A549 (cell line): ENCODE measurements around the gene ERICH6B. TPM values are rescaled to one million over a fixed set of nuclear protein-coding genes. Genes with fewer than 3 reads are reported as not detected.

Experiments used
- ATAC-seq, 2 experiments: fragments of 200-7000 bp in 1 of 2; fragments of >200 bp in 1 of 2; cut with Nextera tagmentation in 1 of 2; cut with Tn5 transposase in 1 of 2; 3 replicates each; pipeline versions ENCODE4 v1.8.0 to v1.9.1; 2018 to 2020; ENCODE audit warnings: mild to moderate bottlenecking in 1 of 2, moderate library complexity in 1 of 2
- CTCF ChIA-PET: fragments of 300-600 bp; sonication (Branson Sonifier 250); formaldehyde crosslinking; extraction: SDS; loops from one replicate; lab custom pipeline; 2021; ENCODE audit warnings: antibody characterized with exemption, inconsistent platforms; lab: Yijun Ruan, JAX
- POLR2A ChIA-PET: fragments of 350-600 bp; formaldehyde crosslinking; extraction: SDS; loops from one replicate; lab custom pipeline; 2021; ENCODE audit warnings: antibody characterized with exemption, inconsistent platforms; lab: Yijun Ruan, JAX
- DNase-seq, 2 experiments: peaks; one replicate each; pipeline versions ENCODE4 v3.0.0 to v3.0.0-alpha.2; 2011 to 2016; ENCODE audit warnings: low read depth in 1 of 2, low spot score in 1 of 2
- FAIRE-seq: peaks from 2 replicates; lab custom pipeline; 2011; peaks lifted over from hg19 to GRCh38; lab: Jason Lieb, UNC
- H3K27ac ChIP-seq, 2 experiments: fragments of >200 bp; sonication (Bioruptor Twin); formaldehyde crosslinking; 3 replicates each; pipeline ENCODE4 v1.5.1; 2016 to 2017
- H3K4me1 ChIP-seq: fragments of >200 bp; sonication (Bioruptor Twin); formaldehyde crosslinking; 3 replicates; pipeline ENCODE4 v1.6.1; 2016
- H3K4me2 ChIP-seq: fragments of >200 bp; sonication (Bioruptor Twin); formaldehyde crosslinking; 3 replicates; pipeline ENCODE4 v1.6.1; 2016
- H3K4me3 ChIP-seq: fragments of >200 bp; sonication (Bioruptor Twin); formaldehyde crosslinking; 3 replicates; pipeline ENCODE4 v1.5.1; 2016
- H3K9me3 ChIP-seq: fragments of >200 bp; sonication (Bioruptor Twin); formaldehyde crosslinking; 3 replicates; pipeline ENCODE4 v1.6.1; 2016
- CHD4 ChIP-seq: fragments of 200-600 bp; sonication (generic); IDR thresholded peaks from 2 replicates; pipeline ENCODE4 v1.6.1; 2016; ENCODE audit warnings: antibody characterized with exemption, mild to moderate bottlenecking, borderline replicate concordance
- EHMT2 ChIP-seq: fragments of 200-600 bp; sonication (generic); IDR thresholded peaks from 2 replicates; pipeline ENCODE4 v1.6.1; 2016; ENCODE audit warnings: antibody characterized with exemption, low read depth, mild to moderate bottlenecking, moderate library complexity
- FOSB ChIP-seq: fragments of 250-450 bp; sonication (Bioruptor Pico); IDR thresholded peaks from 2 replicates; pipeline ENCODE4 v1.5.0; 2020; ENCODE audit warnings: mild to moderate bottlenecking, moderate library complexity
- FOSL2 ChIP-seq, 2 experiments: fragments of 450-650 bp in 1 of 2; fragments of >200 bp in 1 of 2; sonication (Bioruptor Twin) in 1 of 2; formaldehyde crosslinking; IDR thresholded peaks; 2 replicates each; pipeline versions ENCODE4 v1.5.0 to v1.6.1; 2016 to 2020; ENCODE audit warnings: mild to moderate bottlenecking in 1 of 2, moderate library complexity in 1 of 2
- GATA3 ChIP-seq: IDR thresholded peaks from 2 replicates; pipeline ENCODE4 v1.6.1; 2012; ENCODE audit warnings: borderline replicate concordance
- HDAC2 ChIP-seq: fragments of 200-600 bp; sonication (generic); IDR thresholded peaks from 2 replicates; pipeline ENCODE4 v1.6.1; 2016
- HEYL ChIP-seq: fragments of 250-450 bp; sonication (Bioruptor Pico); IDR thresholded peaks from 2 replicates; pipeline ENCODE4 v1.8.0; 2021; ENCODE audit warnings: mild to moderate bottlenecking, moderate library complexity
- HOXA7 ChIP-seq: fragments of 250-450 bp; sonication (Bioruptor Pico); IDR thresholded peaks from 2 replicates; pipeline ENCODE4 v1.5.0; 2020; ENCODE audit warnings: mild to moderate bottlenecking, moderate library complexity
- JUN ChIP-seq, 2 experiments: fragments of >200 bp; sonication (Bioruptor Twin); formaldehyde crosslinking; IDR thresholded peaks; 2 replicates in 1 of 2; 3 replicates in 1 of 2; pipeline ENCODE4 v1.6.1; 2016 to 2017
- MAFK ChIP-seq: fragments of 450-650 bp; IDR thresholded peaks from 2 replicates; pipeline ENCODE4 v1.6.1; 2014; ENCODE audit not compliant: partially characterized antibody
- MAX ChIP-seq: IDR thresholded peaks from 2 replicates; pipeline ENCODE4 v1.6.1; 2012
- MYC ChIP-seq: IDR thresholded peaks from 2 replicates; pipeline ENCODE4 v1.6.1; 2012; ENCODE audit warnings: mild to moderate bottlenecking, inconsistent platforms, low read length, improper control_type of control experiment, borderline replicate concordance
- NFE2L2 ChIP-seq: fragments of 150-350 bp; conservative IDR thresholded peaks from 2 replicates; pipeline ENCODE4 v1.6.1; 2014; ENCODE audit warnings: low read length
- POLR2A ChIP-seq: IDR thresholded peaks from 2 replicates; pipeline ENCODE4 v1.6.1; 2012; ENCODE audit warnings: mild to moderate bottlenecking, low read length
- POLR2AphosphoS2 ChIP-seq: conservative IDR thresholded peaks from 2 replicates; pipeline ENCODE4 v1.6.1; 2012; ENCODE audit warnings: low read length, improper control_type of control experiment, inconsistent platforms
- RAD21 ChIP-seq, 2 experiments: fragments of >200 bp in 1 of 2; sonication (Bioruptor Twin) in 1 of 2; formaldehyde crosslinking in 1 of 2; IDR thresholded peaks in 1 of 2; conservative IDR thresholded peaks in 1 of 2; 2 replicates in 1 of 2; 3 replicates in 1 of 2; pipeline ENCODE4 v1.6.1; 2012 to 2018; ENCODE audit warnings: inconsistent platforms in 1 of 2
- RARB ChIP-seq: fragments of 250-450 bp; sonication (Bioruptor Pico); IDR thresholded peaks from 2 replicates; pipeline ENCODE4 v1.8.0; 2021; ENCODE audit warnings: mild to moderate bottlenecking, moderate library complexity
- RFX5 ChIP-seq: fragments of 450-650 bp; IDR thresholded peaks from 2 replicates; pipeline ENCODE4 v1.7.1; 2014; ENCODE audit warnings: antibody characterized with exemption, mild to moderate bottlenecking, moderate library complexity
- RNF2 ChIP-seq: fragments of 200-600 bp; sonication (generic); IDR thresholded peaks from 2 replicates; pipeline ENCODE4 v1.6.1; 2016; ENCODE audit warnings: low read depth, mild to moderate bottlenecking, antibody characterized with exemption, moderate library complexity, borderline replicate concordance
- SMC3 ChIP-seq: fragments of >200 bp; sonication (Bioruptor Twin); formaldehyde crosslinking; IDR thresholded peaks from 3 replicates; pipeline ENCODE4 v1.6.1; 2018; ENCODE audit warnings: inconsistent platforms
- TFCP2L1 ChIP-seq: fragments of 250-450 bp; sonication (Bioruptor Pico); IDR thresholded peaks from 2 replicates; pipeline ENCODE4 v1.5.0; 2021; ENCODE audit warnings: mild to moderate bottlenecking
- USF2 ChIP-seq: fragments of 450-650 bp; IDR thresholded peaks from 2 replicates; pipeline ENCODE4 v1.6.1; 2014; ENCODE audit warnings: antibody characterized with exemption
- ZC3H11A ChIP-seq: fragments of 450-650 bp; IDR thresholded peaks from 2 replicates; pipeline ENCODE4 v1.6.1; 2014; ENCODE audit warnings: antibody characterized with exemption, mild to moderate bottlenecking
- ZFP36 ChIP-seq: fragments of 450-650 bp; IDR thresholded peaks from 2 replicates; pipeline ENCODE4 v1.6.1; 2014; ENCODE audit warnings: borderline replicate concordance; ENCODE audit not compliant: partially characterized antibody
- ZSCAN20 ChIP-seq: fragments of 250-450 bp; sonication (Bioruptor Pico); IDR thresholded peaks from 2 replicates; pipeline ENCODE4 v1.8.0; 2022; ENCODE audit warnings: mild to moderate bottlenecking, moderate library complexity
- WGBS: methylation state at CpG from one replicate; pipeline ENCODE4 v1.1.6; 2017; ENCODE audit errors: missing lambda C conversion rate; 5-methylcytosine and 5-hydroxymethylcytosine counted together
- polyA plus RNA-seq, 4 experiments: library from polyadenylated mRNA; depleted of rRNA in 3 of 4; stranded (reverse); fragments of >200 nt; fragmentation: RNase III in 1 of 4; extraction: RNeasy Plus Mini Kit Qiagen cat#74134 plus additional on column Dnase treatment in 1 of 4; gene quantifications; 2 replicates in 3 of 4; 3 replicates in 1 of 4; pipeline ENCODE4 v1.2.3, GENCODE V29; 2011 to 2017
- TF ChIP-seq, protein P1 (sequence below): IDR thresholded peaks from 2 replicates; pipeline ENCODE4 v1.6.1; 2012
- TF ChIP-seq, protein P2 (sequence below): fragments of >200 bp; sonication (Bioruptor Twin); formaldehyde crosslinking; IDR thresholded peaks from 3 replicates; pipeline ENCODE4 v1.6.1; 2016
- TF ChIP-seq, protein P3 (sequence below): fragments of >200 bp; sonication (Bioruptor Twin); formaldehyde crosslinking; IDR thresholded peaks from 2 replicates; pipeline ENCODE4 v1.6.1; 2016
- TF ChIP-seq, protein P4 (sequence below): fragments of 250-450 bp; sonication (Bioruptor Pico); IDR thresholded peaks from 2 replicates; pipeline ENCODE4 v1.5.0; 2020; ENCODE audit warnings: low read depth, mild to moderate bottlenecking, moderate library complexity

Gene ERICH6B
- polyA plus RNA-seq, 2 of the 4 experiments (the other 2 are of a cell fraction), result not detected

DNA sequence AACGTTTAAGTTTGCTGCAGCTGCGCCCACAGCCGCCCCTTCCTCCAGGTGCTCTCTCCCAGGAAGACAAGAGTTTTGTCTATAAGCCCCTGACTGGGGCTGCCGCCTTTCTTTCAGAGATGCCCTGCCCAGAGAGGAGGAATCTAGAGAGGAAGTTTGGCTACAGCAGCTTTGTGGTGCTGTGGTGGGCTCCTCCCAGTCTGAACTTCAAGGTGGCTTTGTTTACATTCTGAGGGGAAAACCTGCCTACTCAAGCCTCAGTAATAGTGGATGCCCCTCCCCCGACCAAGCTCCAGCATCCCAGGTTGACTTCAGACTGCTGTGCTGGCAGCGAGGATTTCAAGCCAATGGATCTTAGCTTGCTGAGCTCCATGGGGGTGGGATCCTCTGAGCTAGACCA, 6.4 kb upstream of the ERICH6B start:
- POLR2A ChIA-PET, result no interaction called here
- no peaks in the 10 kb centered on the region for H3K9me3 ChIP-seq
- TF ChIP-seq JUN (IDR thresholded peaks at IDR 0.05), result no peak
- no peak for TF ChIP-seq NFE2L2
- no peak for TF ChIP-seq FOSB (CRISPR knock-in tag)
- TF ChIP-seq HDAC2, result no peak
- TF ChIP-seq RNF2, result no peak
- TF ChIP-seq HOXA7 (CRISPR knock-in tag), result no peak
- TF ChIP-seq, all 56 proteins: peak for 0
- H3K4me3 ChIP-seq, result no peak overlapping the region
- DNase-seq (no peak), FAIRE-seq (no peak), ATAC-seq (no peak)
- CTCF ChIA-PET, result interaction anchor here (0.7 to 3.9 kb wide), 4 partner anchors 9 to 96 kb away, joined by 3 to 27 read pairs (median 4); partner anchors contain the start of gene ERICH6B
- WGBS, result 0% methylated on average over 1 of the region's 6 CpGs
- no peak overlapping the region for H3K27ac ChIP-seq
- H3K4me2 ChIP-seq, result no peak overlapping the region
- H3K4me1 ChIP-seq, result no peaks in the 10 kb centered on the region

- POLR2A ChIA-PET, result no interaction called here
- CTCF ChIA-PET, result no interaction called here
- Histone ChIP-seq H3K4me2 (no peak overlapping the region), H3K9me3 (no peaks in the 10 kb centered on the region; the same call in 2 of the 3 replicates), H3K27ac (no peak overlapping the region), H3K4me3 (no peak overlapping the region)
- WGBS, result 13% methylated on average over 3 of the region's 3 CpGs
- no peak for FAIRE-seq
- TF ChIP-seq HOXA7 (CRISPR knock-in tag) (no peak), HEYL (no peak), HDAC2 (no peak), MAFK (no peak), JUN (IDR thresholded peaks at IDR 0.05) (no peak), MAX (no peak), ZC3H11A (no peak), POLR2AphosphoS2 (no peak), GATA3 (no peak), CHD4 (no peak), MYC (no peak)
- TF ChIP-seq, protein P1, sequence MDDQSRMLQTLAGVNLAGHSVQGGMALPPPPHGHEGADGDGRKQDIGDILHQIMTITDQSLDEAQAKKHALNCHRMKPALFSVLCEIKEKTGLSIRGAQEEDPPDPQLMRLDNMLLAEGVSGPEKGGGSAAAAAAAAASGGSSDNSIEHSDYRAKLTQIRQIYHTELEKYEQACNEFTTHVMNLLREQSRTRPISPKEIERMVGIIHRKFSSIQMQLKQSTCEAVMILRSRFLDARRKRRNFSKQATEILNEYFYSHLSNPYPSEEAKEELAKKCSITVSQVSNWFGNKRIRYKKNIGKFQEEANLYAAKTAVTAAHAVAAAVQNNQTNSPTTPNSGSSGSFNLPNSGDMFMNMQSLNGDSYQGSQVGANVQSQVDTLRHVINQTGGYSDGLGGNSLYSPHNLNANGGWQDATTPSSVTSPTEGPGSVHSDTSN, result no peak
- TF ChIP-seq, protein P2, sequence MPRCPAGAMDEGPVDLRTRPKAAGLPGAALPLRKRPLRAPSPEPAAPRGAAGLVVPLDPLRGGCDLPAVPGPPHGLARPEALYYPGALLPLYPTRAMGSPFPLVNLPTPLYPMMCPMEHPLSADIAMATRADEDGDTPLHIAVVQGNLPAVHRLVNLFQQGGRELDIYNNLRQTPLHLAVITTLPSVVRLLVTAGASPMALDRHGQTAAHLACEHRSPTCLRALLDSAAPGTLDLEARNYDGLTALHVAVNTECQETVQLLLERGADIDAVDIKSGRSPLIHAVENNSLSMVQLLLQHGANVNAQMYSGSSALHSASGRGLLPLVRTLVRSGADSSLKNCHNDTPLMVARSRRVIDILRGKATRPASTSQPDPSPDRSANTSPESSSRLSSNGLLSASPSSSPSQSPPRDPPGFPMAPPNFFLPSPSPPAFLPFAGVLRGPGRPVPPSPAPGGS, result no peak
- TF ChIP-seq, all 56 proteins: peak for 0
- no peaks in the 10 kb centered on the region for H3K4me1 ChIP-seq
- no peak for ATAC-seq
- DNase-seq, result no peak
Measured at GRCh38 chr13:45607931-45608330, 7.6 kb downstream of the ERICH6B start.

- ATAC-seq (no peak), FAIRE-seq (no peak), DNase-seq (no peak)
- Histone ChIP-seq H3K4me3 (no peak overlapping the region), H3K4me2 (no peak overlapping the region), H3K9me3 (no peaks in the 10 kb centered on the region), H3K27ac (no peak overlapping the region), H3K4me1 (no peaks in the 10 kb centered on the region)
- CTCF ChIA-PET, result no interaction called here
- 24% methylated on average over 4 of the region's 4 CpGs for WGBS
- TF ChIP-seq POLR2A (no peak), USF2 (no peak), TFCP2L1 (CRISPR knock-in tag) (no peak), HDAC2 (no peak), ZFP36 (no peak), ZSCAN20 (CRISPR knock-in tag) (no peak), RFX5 (no peak), RARB (no peak), SMC3 (no peak), EHMT2 (no peak), FOSL2 (IDR thresholded peaks at IDR 0.05) (no peak), FOSL2 (CRISPR knock-in tag; IDR thresholded peaks at IDR 0.05) (no peak), POLR2AphosphoS2 (no peak), NFE2L2 (no peak), RAD21 (conservative IDR thresholded peaks at IDR 0.05 in 1 of 2, IDR thresholded peaks at IDR 0.05 in 1 of 2) (no peak)
- TF ChIP-seq, protein P3, sequence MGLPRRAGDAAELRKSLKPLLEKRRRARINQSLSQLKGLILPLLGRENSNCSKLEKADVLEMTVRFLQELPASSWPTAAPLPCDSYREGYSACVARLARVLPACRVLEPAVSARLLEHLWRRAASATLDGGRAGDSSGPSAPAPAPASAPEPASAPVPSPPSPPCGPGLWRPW, result no peak
- TF ChIP-seq, protein P4, sequence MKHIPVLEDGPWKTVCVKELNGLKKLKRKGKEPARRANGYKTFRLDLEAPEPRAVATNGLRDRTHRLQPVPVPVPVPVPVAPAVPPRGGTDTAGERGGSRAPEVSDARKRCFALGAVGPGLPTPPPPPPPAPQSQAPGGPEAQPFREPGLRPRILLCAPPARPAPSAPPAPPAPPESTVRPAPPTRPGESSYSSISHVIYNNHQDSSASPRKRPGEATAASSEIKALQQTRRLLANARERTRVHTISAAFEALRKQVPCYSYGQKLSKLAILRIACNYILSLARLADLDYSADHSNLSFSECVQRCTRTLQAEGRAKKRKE (CRISPR knock-in tag), result no peak
- POLR2A ChIA-PET, result no interaction called here
Measured at GRCh38 chr13:45604892-45605291, 10.6 kb downstream of the ERICH6B start.
